Measurements from ENCODE around the gene CDO1.

DNA sequence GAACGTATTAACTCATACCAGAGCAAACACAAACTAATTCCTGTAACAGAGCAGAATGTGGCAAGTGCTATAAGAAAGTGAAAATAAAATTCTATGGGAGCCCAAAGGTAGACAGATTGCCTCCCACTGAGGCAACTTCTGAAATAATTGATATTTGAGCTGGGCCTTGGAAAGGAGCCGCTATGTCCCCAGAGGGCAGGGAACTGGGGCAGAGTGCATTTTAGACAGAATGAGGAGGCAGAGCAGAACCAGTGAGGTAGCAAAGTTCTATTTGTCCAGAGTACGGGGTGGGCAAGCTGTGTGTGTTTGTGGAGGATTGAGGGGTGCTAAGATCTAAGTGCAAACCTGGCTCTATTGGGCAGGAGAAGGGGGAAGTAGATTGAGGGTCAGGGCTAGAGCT, 19.8 kb downstream of the CDO1 start:
- TF ChIP-seq TCF12 (IDR thresholded peaks at IDR 0.05; ENCODE audit: low read depth): no peak
- TF ChIP-seq USF1 (IDR thresholded peaks at IDR 0.05): no peak

Measured in Ishikawa (cell line).